Measurements from ENCODE around the gene SOHLH1. TPM values are rescaled to one million over a fixed set of nuclear protein-coding genes. Genes with fewer than 3 reads are reported as not detected.

Gene SOHLH1
- polyA plus RNA-seq, 1 donor, result 0.13 TPM

DNA sequence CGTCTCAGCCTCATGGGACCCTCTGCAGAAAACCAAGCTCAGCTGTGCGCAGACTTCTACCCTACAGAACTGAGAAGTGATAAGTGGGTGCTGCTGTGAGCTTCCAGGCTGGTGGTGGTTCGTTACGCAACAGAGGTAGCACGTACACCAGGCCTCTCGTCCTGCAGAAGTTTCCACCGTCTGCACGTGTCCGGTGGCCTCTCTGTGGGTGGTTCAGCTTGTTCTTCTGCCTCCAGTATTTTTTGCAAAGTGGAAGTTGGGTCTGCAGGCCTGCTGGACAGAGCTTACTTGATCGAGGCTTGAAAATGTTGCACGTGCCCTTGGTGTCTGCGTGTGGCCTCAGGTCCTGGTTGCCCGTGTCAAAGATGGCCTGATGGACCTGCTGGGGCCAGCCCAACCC lies 30.2 kb upstream of the SOHLH1 start:
- DNase-seq, result no peak

DNA sequence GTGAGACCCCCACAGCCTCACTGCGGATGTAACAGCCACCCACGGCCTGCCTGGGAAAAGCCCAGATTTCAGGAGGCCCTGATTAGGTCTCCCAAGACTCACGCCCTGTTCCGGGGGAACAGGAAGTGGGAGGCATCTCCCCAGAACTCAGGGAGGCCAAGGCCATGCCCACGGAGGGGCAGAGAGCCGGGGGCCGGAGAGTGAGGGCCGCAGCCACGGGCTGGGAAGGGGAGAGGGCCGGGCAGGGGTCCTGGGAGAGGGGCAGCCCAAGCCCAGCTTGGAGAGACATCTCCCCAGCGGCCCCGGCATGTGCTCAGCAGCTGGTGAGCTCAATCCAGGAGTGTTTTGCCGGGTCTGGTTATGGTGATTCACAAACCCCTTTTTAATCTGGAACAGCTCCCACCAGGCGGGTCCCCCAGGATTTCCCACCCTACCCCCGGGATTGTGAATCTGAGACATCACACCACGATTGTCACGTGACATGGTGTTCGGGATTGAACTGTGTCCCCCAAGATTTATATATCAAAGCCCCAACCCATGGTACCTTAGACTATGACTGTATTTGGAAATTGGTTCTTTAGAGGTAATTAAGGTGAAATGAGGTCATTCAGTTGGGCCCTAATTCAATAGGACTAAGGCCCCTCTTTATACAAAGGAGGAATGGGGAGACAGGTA lies 29.3 kb upstream of the SOHLH1 start:
- no peak for DNase-seq

DNA sequence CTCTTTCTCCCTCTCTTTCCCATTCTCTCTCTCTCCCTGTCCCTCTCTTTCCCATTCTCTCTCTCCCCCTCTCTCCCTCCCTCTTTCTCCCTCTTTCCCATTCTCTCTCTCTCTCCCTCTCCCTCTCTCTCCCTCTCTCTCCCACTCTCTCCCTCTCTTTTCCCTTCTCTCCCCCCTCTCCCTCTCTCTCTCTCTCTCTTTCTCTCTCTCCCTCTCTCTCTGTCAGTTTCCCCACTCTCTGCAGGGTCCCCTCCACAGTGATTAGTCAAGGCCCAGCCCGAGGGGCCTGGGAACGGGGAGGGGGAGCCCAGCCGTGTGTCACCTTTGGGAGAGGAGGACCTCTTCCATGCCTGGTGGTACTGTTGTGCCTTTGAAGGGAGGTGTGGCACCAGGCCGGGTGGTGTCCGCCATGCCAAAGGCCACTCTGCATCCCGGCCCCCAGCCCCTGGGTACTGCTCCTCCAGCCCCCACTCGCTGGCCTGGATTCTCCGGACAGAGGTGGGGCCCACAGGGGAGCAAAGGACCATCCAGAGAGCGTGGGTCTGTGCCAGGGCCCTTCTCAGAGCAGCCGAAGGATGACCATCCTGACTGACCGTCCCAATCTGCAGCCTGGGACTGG lies 28.1 kb upstream of the SOHLH1 start:
- no peak for DNase-seq

DNA sequence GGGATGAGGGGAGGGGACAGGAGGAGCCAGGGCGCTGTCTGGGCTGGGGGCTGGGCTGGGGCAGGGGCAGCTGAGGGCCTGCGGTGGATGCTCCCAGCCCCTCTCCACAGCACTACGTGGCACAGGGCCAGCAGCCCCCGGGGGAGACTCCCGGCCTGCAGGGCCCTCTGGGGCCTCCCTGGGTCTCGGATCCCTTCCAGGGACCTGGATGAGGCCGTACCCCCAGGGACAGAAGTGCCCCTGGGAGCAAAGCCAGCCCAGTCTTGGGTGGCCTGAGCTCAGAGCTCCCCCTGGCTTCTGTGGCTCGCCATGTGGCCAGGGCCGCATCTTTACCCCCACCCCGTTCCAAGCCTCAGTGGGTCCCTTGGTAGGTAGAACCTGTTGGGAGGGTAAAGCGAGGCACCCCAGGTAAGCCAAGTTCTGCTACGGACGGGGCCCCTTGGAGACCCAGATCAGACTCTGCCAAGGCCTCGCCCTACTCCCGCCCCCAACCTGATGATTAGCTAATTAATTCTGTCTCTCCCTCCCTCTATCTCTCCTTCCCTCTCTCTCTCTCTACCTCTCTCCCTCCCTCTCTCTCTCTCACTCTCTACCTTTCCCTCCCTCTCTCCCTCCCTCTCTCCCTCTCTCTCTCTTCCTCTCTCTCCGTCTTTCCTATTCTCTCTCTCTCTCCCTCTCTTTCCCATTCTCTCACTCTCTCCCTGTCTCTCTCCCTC lies 27.0 kb upstream of the SOHLH1 start:
- DNase-seq, result no peak

DNA sequence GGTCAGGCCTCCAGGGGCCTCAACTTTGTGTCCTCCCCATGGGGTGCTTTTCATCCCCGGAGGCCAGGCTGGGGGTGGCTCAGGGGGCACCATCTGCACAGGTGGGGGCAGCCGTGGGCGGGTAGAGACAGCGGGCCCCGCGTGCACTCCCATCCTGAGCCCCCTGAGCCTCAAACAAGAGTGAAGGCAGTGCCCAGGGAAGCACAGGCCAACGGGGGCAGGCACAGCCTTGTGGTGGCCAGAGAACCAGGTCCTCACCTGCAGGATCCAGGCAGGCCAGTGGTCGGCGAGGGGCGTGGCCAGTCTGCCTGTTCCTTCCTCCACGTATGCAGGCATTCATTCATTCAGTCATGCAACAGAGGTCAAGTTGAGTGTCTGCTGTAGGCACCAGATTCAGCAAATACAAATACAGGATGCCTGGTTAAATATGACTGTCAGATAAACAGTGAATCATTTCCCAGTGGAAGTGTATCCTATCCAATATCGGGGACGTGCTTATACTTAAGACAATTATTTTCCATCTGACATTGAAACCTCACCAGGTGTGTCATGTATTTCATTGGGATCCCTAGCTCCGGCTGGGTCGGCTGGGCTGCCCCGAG lies 25.0 kb upstream of the SOHLH1 start:
- no peak for DNase-seq

- DNase-seq, result no peak
Observed at GRCh38 chr9:135722365-135722764, 23.1 kb upstream of the SOHLH1 start.

GRCh38 chr9:135719472-135719871 lies 20.2 kb upstream of the SOHLH1 start:
- DNase-seq, result no peak

- DNase-seq, result no peak
Observed at GRCh38 chr9:135718616-135719015, 19.3 kb upstream of the SOHLH1 start.

GRCh38 chr9:135717410-135717809 lies 18.1 kb upstream of the SOHLH1 start:
- no peak for DNase-seq

DNA sequence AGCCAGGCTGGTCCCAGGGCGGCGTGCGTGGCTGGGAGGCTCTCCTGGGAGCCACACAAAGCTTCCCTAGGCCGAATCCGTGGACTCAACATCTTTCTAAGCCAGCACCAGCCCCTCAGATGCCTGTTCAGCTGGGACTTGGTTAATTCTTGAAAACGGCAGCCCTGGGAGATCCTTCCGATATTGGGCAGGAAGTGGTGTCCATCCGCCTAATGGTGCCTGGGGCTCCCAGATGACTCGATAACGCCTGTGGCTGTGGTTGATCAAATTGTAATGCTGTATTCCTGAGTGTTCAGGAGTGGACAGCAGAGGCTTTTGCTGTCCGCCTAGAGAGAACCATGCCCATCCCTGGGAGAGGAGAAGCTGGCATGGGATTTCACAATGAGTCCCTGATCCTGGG lies 16.8 kb upstream of the SOHLH1 start:
- DNase-seq, result no peak

- DNase-seq, result no peak
Observed at GRCh38 chr9:135715056-135715595, 15.8 kb upstream of the SOHLH1 start.

DNA sequence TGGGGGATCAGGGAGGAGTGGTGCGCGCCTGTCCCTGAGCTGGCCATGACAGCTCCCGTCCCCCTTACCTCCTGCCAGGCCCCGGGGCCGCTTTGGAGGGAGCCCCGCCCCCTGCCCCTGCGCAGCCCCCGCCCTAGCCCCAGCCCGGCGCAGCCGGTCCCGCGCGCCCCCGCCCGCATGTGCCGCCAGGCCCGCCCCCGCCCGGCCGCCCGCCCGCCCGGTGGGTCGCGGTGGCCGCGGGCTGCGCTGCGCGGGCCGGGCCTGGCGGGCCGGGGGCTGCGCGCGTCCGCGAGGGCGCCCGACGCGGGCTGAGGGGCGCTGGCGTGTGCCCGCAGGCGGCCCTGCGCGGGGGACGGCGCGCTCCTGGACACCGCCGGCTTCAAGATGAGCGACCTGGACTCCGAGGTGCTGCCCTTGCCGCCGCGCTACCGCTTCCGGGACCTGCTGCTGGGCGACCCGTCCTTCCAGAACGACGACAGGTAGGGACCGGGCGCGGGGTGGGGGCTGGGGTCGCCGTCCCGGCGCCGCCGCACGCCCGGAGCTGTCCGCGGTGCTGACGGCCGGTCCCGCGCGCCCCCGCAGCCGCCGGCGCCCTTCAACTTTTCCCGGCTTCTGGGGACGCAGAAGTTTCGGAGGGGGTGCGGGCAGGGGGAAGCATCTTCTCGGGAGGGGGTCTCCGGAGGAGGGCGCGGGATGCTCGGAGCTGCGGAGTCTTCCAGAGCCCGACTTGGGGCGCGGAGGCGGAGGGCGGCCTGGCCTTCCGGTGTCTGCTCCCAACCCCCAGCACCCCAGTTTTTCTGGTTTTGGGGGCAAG lies 15.2 kb upstream of the SOHLH1 start:
- no peak for DNase-seq

DNA sequence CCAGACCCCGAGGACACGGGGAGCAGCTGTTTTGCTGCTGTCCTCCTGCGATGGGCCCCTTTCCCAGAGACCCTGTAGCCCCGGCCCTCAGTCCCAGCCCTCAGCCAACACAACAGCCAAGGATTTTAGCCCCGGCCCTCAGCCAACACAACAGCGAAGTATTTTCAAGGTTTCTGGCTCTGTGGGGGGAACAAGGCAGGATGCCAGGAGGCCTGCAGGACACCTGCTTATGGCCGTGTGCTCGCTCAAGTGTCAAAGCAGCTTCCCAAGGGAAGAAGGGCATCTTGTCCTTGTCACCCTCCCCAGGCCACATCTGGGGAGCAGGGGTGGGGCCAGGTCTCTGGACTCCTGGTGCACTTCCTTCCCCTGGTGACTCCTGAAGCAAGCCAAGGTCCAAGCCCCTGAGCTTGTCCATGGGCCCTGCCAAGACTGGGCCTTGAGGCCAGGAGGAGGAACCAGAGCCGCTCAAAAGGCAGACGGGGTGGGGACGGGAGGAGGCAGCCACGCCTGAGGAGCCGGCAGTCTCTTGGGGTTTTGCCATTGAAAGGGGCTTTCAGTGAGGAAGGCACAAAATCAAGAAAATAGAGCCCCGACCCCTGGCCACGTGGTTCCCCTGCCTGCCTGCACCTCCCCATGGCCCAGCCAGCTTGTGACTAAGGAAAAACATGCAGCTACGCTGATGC lies 13.5 kb upstream of the SOHLH1 start:
- DNase-seq, result peak; percentile 65

GRCh38 chr9:135711881-135712280 lies 12.6 kb upstream of the SOHLH1 start:
- no peak for DNase-seq

DNA sequence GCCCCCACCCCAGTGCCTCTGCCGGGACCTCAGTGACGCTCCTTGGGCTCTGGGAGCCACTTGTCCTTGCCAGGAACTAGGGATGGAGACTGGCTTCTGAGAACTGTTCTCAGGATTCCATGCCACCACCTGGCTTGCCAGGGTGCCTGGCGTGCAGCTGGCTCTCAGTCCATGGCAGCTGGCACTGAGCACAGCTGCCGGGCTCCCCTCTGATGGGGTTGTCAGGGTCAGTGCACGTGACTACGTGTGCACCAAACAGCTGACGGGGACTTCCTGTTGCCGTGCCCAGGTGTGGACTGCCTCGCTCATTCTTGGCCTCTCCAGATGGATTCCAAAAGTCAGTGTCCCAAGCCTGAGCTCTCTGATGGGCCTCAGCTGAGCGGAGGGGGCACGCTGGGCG lies 12.1 kb upstream of the SOHLH1 start:
- no peak for DNase-seq

DNA sequence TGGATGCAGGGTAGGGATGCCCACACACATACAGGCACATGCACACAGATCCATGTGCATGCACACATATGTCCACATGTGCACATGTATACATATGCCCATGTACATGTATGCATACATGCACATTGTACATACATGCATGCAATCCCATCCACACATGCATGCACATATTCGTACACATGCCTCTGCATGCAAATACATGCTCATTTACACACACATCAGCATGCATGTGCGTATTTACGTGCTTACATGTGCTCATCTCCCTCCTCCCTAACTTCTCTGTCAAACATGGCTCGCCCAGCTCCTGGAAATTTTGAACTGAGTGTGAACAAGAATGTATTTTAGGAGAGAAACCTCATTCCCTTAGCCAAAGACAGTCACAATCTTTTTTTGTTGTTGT lies 8.9 kb upstream of the SOHLH1 start:
- no peak for DNase-seq

DNA sequence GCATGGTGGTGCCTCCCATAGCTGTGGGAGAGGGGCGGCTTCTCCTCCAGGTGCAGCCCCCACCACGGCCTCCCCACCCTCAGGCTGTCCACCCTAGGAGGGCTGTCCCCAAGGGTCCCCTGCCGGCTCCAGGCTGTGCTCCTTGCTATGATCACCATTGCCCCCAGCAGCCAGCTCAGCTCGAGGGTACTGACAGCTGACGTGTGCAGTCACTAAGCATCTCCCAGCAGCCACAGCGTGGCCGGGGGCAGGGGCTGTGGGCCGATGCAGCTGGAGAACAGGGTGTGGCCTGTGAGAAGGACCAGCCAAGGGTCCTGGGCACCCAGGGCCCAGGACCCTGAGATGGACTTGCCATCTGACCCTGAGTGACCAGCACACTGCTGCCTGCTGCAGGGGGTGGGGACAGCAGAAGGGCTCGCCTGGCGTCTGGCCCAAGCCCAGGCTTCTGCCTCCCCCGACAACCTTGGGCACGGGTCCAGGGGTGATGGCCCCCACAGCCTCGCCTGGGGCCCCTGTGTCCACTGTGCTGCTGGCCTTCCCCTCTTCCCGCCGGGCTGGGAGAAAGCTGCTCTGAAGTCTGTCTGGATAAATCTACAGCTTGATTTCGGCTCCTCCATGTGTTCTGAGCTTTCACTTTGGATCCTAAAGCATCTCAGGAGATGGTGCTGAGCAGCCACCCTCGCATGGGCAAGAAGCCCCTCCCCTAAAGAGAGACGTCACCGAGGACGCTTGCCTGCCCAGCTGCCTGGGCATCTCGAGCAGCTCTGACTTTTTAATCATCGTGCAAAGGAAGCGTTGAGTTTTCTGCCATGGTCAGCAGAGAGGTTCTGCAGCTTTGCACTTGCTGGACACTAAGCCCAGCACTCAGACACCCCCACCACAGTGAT lies 8.2 kb upstream of the SOHLH1 start:
- no peak for DNase-seq

- DNase-seq, result no peak
Observed at GRCh38 chr9:135706288-135706687, 7.0 kb upstream of the SOHLH1 start.

- no peak for DNase-seq
Observed at GRCh38 chr9:135705376-135705775, 6.1 kb upstream of the SOHLH1 start.

DNA sequence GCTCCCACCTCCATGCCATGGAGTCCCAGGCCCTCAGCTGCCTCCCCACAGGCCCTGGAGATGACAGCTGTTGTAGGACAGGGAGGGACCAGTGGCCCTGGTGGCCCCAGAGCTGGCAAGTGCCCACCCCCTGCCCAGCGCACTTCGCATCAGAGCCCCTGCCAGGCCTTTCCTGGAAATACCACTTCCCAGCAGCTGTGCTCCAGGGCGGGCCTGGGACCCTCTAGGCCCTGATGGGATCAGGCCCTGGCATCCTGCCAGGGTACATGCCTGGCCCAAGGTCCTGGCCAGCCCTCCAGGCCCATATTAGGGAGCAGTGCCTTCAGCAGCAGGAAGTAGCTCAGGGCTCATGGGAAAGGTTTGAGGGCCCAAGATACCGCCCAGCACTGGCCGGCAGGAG lies 5.2 kb upstream of the SOHLH1 start:
- peak; percentile 74 for DNase-seq

DNA sequence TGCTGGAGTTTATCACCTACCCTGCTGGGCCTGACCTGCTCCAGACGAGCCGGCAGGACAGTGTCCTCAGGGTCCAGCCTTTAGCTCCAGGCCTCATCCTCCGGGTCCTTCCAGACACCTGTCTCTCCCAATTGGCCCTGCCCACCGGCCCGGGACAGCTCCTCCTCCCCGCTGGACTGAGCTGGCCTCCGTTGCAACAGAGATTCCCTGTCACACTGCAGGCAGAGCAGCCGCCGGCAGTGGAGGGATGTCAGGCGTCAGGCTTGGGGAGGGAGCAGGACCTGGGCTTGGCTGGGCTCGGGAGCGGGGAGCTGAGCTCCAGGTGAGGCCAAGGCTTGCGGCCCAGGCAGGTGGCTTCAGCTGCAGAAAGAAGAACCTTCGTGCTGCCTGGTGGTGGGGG lies 4.4 kb upstream of the SOHLH1 start:
- no peak for DNase-seq

All from hindlimb muscle (tissue), 1 donor.